ENCODE measurements around the gene IRX3. TPM values are rescaled to one million over a fixed set of nuclear protein-coding genes. Genes with fewer than 3 reads are reported as not detected.

The IRX3 gene
- total RNA-seq, 1 experiment from 2014 or later, result 17.6 TPM

GRCh38 chr16:54283725-54284318 lies 2.8 kb downstream of the IRX3 start:
- ChIA-PET CTCF (interaction anchor here (0.6 to 1.6 kb wide), 6 partner anchors 15 to 1105 kb away, joined by 3 to 7 read pairs (median 4); no protein-coding TSS in a partner anchor), POLR2A (interaction anchor here (0.7 to 11.8 kb wide), 14 partner anchors 8 to 664 kb away, joined by 3 to 352 read pairs (median 12); partner anchors contain the start of gene IRX5)
- intact Hi-C loops (cut with micrococcal nuclease), result loop anchor here (2.0 to 10.0 kb wide), 5 partner anchors 202 to 973 kb away; no protein-coding TSS in a partner anchor
- Mint-ChIP-seq H3K27me3 (ENCODE audit: insufficient read depth, unreplicated experiment) (no peaks in the 10 kb centered on the region), H3K4me1 (ENCODE audit: insufficient read depth, unreplicated experiment) (peaks cover 11% of the 10 kb centered on the region), H3K27ac (ENCODE audit: low read depth, unreplicated experiment) (peak overlapping the region; percentile 95), H3K4me3 (ENCODE audit: unreplicated experiment) (peak overlapping the region; percentile 94), H3K36me3 (ENCODE audit: insufficient read depth, unreplicated experiment) (peaks cover 59% of the 10 kb centered on the region), H3K9me3 (ENCODE audit: unreplicated experiment) (no peaks in the 10 kb centered on the region)
- no TSS peak for BruUV-seq (replicated peaks)
- peak; percentile 67 for DNase-seq (ENCODE audit: unreplicated experiment)
- TF ChIP-seq, protein P1, sequence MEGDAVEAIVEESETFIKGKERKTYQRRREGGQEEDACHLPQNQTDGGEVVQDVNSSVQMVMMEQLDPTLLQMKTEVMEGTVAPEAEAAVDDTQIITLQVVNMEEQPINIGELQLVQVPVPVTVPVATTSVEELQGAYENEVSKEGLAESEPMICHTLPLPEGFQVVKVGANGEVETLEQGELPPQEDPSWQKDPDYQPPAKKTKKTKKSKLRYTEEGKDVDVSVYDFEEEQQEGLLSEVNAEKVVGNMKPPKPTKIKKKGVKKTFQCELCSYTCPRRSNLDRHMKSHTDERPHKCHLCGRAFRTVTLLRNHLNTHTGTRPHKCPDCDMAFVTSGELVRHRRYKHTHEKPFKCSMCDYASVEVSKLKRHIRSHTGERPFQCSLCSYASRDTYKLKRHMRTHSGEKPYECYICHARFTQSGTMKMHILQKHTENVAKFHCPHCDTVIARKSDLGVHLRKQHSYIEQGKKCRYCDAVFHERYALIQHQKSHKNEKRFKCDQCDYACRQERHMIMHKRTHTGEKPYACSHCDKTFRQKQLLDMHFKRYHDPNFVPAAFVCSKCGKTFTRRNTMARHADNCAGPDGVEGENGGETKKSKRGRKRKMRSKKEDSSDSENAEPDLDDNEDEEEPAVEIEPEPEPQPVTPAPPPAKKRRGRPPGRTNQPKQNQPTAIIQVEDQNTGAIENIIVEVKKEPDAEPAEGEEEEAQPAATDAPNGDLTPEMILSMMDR (IDR thresholded peaks at IDR 0.05; ENCODE audit: unreplicated experiment), result no peak

GRCh38 chr16:54282928-54283724 lies 3.5 kb downstream of the IRX3 start:
- TSS peak; percentile 54 for BruUV-seq (replicated peaks)
- peak; percentile 18 for DNase-seq (ENCODE audit: unreplicated experiment)
- Mint-ChIP-seq H3K4me1 (ENCODE audit: insufficient read depth, unreplicated experiment) (peaks cover 11% of the 10 kb centered on the region), H3K9me3 (ENCODE audit: unreplicated experiment) (no peaks in the 10 kb centered on the region), H3K36me3 (ENCODE audit: insufficient read depth, unreplicated experiment) (peaks cover 53% of the 10 kb centered on the region), H3K27ac (ENCODE audit: low read depth, unreplicated experiment) (peak overlapping the region; percentile 95), H3K4me3 (ENCODE audit: unreplicated experiment) (peak overlapping the region; percentile 94), H3K27me3 (ENCODE audit: insufficient read depth, unreplicated experiment) (no peaks in the 10 kb centered on the region)
- CTCF ChIA-PET, result interaction anchor here (0.6 to 2.3 kb wide), 8 partner anchors 89 to 646 kb away, joined by 3 to 7 read pairs (median 3); no protein-coding TSS in a partner anchor
- intact Hi-C loops (cut with micrococcal nuclease), result loop anchor here (1.0 to 10.0 kb wide), 4 partner anchors 201 to 974 kb away; no protein-coding TSS in a partner anchor
- POLR2A ChIA-PET, result interaction anchor here (0.5 to 11.8 kb wide), 19 partner anchors 29 to 665 kb away, joined by 3 to 352 read pairs (median 4); partner anchors contain the start of gene IRX5
- TF ChIP-seq, protein P1 (IDR thresholded peaks at IDR 0.05; ENCODE audit: unreplicated experiment), result no peak

DNA sequence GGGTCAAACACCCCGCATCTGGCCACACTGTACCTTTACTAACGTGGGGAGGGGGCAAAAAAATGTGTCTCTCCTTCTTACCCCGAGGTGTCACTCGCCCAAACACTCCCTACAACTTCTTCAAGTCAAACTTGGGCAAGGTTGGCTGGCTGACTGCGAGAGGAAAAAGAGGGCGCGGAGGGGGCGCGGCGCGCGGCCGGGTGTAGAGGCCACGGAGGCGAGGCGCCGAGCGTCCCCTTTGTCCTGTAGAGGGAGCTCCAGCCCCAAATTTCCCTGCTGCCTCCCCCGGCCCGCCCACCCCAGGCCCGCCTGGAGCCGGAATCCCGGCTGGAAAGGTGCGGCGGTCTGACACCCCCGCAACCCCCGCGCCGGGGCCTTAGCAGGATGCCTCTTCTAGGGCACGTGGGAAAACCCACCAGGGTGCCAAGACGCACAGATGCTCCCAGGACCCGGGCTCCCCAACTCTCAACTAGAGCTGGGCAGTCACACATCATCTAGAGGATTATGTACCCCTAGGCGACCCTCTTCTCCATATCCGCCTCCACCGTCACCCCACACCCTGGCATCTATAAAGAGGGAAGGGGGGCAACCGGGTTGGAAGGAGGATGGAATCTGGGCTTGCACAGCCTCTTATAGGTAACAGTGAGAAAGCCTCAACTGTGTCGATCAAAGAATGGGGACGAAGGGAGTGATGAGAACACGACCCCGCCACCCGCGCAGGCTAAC lies 4.2 kb downstream of the IRX3 start:
- H3K36me3 Mint-ChIP-seq (ENCODE audit: insufficient read depth, unreplicated experiment), result peaks cover 53% of the 10 kb centered on the region
- peaks cover 11% of the 10 kb centered on the region for H3K4me1 Mint-ChIP-seq (ENCODE audit: insufficient read depth, unreplicated experiment)
- H3K9me3 Mint-ChIP-seq (ENCODE audit: unreplicated experiment), result no peaks in the 10 kb centered on the region
- ChIA-PET CTCF (interaction anchor here (0.6 to 2.3 kb wide), 9 partner anchors 13 to 647 kb away, joined by 3 to 7 read pairs (median 3); no protein-coding TSS in a partner anchor), POLR2A (interaction anchor here (0.6 to 11.8 kb wide), 16 partner anchors 28 to 664 kb away, joined by 3 to 352 read pairs (median 4); partner anchors contain the start of gene IRX5)
- H3K27ac Mint-ChIP-seq (ENCODE audit: low read depth, unreplicated experiment), result peak overlapping the region; percentile 95
- BruUV-seq (replicated peaks), result no TSS peak
- H3K27me3 Mint-ChIP-seq (ENCODE audit: insufficient read depth, unreplicated experiment), result no peaks in the 10 kb centered on the region
- TF ChIP-seq, protein P1 (IDR thresholded peaks at IDR 0.05; ENCODE audit: unreplicated experiment), result peak; percentile 58
- DNase-seq (ENCODE audit: unreplicated experiment), result peak; percentile 61
- H3K4me3 Mint-ChIP-seq (ENCODE audit: unreplicated experiment), result peak overlapping the region; percentile 94
- intact Hi-C loops (cut with micrococcal nuclease), result loop anchor here (1.0 to 10.0 kb wide), 4 partner anchors 200 to 975 kb away; no protein-coding TSS in a partner anchor
